Measurements from ENCODE around the gene NFKBIL1. TPM values are rescaled to one million over a fixed set of nuclear protein-coding genes. Genes with fewer than 3 reads are reported as not detected.

The NFKBIL1 gene
- total RNA-seq, 2 donors from 2014 or later: 14.1 to 29.8 TPM

DNA sequence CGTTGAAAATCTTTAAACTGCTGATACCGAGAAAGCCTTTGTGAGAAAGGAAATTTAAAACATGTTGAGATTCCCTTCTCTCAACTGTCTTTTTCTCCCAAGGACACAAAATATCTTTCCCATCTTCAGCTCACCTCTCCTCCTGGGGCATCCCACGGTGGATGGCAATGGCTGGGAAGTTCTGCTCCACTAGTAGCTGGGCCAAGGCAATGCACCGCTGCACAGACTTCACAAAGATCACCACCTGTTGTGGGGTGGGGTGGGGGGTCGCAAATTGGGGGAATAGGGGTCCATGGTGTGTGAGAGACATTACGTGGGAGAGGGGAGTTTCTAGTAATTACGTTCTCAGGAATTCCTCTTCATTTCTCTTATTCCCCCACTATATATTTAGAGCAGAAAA lies 16.2 kb upstream of the NFKBIL1 start:
- H3K27me3 Mint-ChIP-seq: no peaks in the 10 kb centered on the region
- peaks cover 72% of the 10 kb centered on the region for H3K36me3 Mint-ChIP-seq (ENCODE audit: low read depth)
- no peaks in the 10 kb centered on the region for H3K9me3 Mint-ChIP-seq
- H3K4me3 Mint-ChIP-seq: no peak overlapping the region
- H3K27ac Mint-ChIP-seq: no peak overlapping the region
- no peak for ATAC-seq (replicated peaks)
- peaks cover 30% of the 10 kb centered on the region for H3K4me1 Mint-ChIP-seq

DNA sequence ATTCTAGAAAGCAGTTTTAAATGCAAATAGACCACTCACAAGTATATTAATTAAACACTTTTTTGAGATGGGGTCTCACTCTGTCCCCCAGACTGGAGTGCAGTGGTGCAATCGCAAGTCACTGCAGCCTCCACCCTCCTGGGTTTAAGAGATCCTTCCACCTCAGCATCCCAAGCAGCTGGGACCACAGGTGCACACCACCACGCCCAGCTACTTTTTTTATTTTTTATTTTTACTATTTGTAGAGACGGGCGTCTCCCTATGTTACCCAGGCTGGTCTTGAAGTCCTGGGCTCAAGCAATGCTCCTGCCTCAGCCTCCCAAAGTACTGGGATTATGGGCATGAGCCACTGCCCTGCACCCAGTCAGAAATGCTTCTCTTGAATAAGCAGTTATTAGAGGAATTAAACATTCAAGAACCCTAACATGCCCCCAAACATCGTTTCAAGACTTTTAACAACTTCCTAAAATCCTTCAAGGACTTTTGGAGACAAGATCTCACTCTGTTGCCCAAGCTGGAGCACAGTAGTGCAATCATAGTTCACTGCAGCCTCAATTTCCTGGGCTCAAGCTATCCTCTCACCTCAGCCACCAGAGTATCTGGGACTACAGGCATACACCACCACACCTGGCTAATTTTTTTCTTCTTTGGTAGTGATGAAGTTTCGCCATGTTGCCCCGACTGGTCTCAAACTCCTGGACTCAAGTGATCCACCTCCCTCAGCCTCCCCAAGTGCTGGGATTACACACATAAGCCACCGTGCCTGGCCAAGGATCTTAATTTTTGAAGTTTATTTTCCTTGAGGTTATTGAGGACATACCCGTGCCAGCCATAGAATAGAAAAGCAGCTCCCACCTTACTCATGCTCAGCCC lies 15.4 kb upstream of the NFKBIL1 start:
- peaks cover 32% of the 10 kb centered on the region for H3K4me1 Mint-ChIP-seq
- no peaks in the 10 kb centered on the region for H3K9me3 Mint-ChIP-seq
- H3K27me3 Mint-ChIP-seq: no peaks in the 10 kb centered on the region
- ATAC-seq (replicated peaks): no peak
- no peak overlapping the region for H3K27ac Mint-ChIP-seq
- H3K4me3 Mint-ChIP-seq: no peak overlapping the region
- peaks cover 80% of the 10 kb centered on the region for H3K36me3 Mint-ChIP-seq (ENCODE audit: low read depth)

DNA sequence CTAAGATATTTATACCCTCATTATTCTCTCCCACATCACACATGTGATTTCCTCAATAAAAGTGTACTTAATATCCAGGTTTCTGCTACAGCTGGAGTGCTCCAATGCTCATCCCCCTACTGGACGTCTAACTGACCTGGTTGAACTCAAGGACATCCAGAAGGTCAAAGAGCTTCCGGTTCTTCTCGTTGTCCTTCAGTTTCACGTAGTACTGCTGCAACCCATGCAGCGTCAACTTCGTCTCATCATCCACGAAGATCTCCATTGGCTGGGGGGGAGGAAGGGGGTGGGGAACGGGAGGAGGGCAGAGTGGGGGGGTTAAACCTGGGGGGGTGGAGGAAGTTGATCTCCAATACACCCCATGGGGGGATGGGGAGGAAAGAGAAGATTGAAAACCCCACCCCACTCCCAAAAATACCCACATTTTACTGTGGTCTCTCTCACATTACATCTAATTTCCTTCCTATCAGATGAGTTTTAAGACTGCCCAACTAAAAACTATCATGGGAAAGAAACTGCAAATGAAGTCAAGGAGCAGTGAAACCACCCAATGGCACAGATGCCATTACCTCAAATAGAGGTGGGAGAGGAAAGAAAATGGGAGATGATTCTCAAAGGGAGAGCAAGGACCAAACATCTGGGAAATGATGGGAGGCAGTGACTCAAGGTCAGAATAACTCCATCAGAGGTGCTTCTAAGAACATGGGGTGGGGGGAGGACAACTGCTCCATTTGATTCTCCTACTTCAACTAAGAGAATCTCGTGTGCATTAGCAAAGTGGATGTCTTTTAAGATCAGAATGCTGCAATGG lies 14.6 kb upstream of the NFKBIL1 start:
- H3K4me3 Mint-ChIP-seq: no peak overlapping the region
- peaks cover 32% of the 10 kb centered on the region for H3K4me1 Mint-ChIP-seq
- peaks cover 89% of the 10 kb centered on the region for H3K36me3 Mint-ChIP-seq (ENCODE audit: low read depth)
- peak overlapping the region; percentile 33 for H3K27ac Mint-ChIP-seq
- H3K27me3 Mint-ChIP-seq: no peaks in the 10 kb centered on the region
- H3K9me3 Mint-ChIP-seq: no peaks in the 10 kb centered on the region
- peak; percentile 7 for ATAC-seq (replicated peaks)

DNA sequence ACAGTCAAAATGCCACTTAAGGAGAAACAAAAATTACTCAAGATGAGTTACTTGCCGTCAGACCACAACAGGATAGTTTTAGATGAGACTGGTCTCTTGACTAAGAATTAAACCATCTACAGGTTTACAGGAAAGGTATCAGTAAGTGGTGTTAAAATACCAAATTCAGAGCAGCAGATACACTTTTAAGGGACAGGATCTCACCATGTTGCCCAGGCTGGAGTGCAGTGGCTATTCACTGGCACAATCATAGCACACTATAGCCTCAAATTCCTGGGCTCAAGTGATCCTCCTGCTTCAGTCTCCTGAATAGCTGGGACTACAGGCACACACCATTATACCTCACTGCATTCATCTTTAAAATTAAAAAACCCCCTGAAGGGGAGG lies 14.0 kb upstream of the NFKBIL1 start:
- Mint-ChIP-seq H3K4me1 (peaks cover 35% of the 10 kb centered on the region), H3K27me3 (no peaks in the 10 kb centered on the region), H3K4me3 (no peak overlapping the region), H3K27ac (peak overlapping the region; percentile 33), H3K36me3 (ENCODE audit: low read depth) (peaks cover 95% of the 10 kb centered on the region), H3K9me3 (no peaks in the 10 kb centered on the region)
- ATAC-seq (replicated peaks): peak; percentile 13

DNA sequence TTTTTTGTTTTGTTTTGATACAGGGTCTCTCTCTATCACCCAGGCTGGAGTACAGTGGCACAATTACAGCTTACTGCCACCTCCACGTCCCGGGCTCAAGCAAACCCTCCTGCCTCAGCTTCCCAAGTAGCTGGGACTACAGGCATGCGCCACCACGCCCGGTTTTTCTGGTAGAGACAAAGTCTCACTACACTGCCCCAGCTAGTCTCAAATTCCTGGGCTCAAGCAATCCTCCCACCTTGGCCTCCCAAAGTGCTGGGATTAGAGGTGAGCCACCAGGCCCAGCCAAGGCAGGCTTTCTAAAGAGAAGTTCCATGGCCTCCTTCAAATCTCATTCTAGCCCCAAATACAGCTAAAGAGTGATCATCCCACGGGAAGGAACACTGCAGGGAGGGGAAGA lies 13.4 kb upstream of the NFKBIL1 start:
- no peaks in the 10 kb centered on the region for H3K9me3 Mint-ChIP-seq
- ATAC-seq (replicated peaks): no peak
- H3K27me3 Mint-ChIP-seq: no peaks in the 10 kb centered on the region
- H3K27ac Mint-ChIP-seq: no peak overlapping the region
- no peak overlapping the region for H3K4me3 Mint-ChIP-seq
- peaks cover 100% of the 10 kb centered on the region for H3K36me3 Mint-ChIP-seq (ENCODE audit: low read depth)
- peaks cover 40% of the 10 kb centered on the region for H3K4me1 Mint-ChIP-seq

DNA sequence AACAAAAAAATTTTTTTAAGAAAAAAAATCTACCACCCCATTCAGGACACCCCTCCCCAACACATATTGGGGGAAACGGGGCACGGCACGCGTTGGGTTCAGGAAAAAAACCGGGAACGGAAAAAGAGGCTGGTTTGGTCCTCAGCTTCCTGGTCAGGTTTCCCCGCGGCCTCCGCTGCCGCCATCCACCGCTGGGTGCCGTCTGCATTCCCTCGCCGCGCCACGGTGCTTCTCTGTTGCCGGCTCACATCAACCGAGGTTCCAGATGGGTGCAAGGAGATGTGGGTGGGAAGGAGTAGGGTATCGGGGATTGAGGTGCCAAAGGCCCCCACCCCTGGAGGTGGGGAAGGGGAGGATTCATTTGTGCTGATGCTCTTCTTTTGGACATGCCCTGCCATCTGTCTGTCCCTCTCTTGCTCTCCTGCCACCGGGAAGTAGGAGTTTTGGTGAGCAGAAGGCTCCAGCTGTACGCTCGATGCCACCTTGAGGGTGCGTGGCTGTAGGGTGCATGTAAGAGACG lies 12.8 kb upstream of the NFKBIL1 start:
- peaks cover 46% of the 10 kb centered on the region for H3K4me1 Mint-ChIP-seq
- no peak overlapping the region for H3K4me3 Mint-ChIP-seq
- H3K27me3 Mint-ChIP-seq: no peaks in the 10 kb centered on the region
- H3K9me3 Mint-ChIP-seq: no peaks in the 10 kb centered on the region
- no peak overlapping the region for H3K27ac Mint-ChIP-seq
- ATAC-seq (replicated peaks): no peak
- H3K36me3 Mint-ChIP-seq (ENCODE audit: low read depth): peaks cover 100% of the 10 kb centered on the region

DNA sequence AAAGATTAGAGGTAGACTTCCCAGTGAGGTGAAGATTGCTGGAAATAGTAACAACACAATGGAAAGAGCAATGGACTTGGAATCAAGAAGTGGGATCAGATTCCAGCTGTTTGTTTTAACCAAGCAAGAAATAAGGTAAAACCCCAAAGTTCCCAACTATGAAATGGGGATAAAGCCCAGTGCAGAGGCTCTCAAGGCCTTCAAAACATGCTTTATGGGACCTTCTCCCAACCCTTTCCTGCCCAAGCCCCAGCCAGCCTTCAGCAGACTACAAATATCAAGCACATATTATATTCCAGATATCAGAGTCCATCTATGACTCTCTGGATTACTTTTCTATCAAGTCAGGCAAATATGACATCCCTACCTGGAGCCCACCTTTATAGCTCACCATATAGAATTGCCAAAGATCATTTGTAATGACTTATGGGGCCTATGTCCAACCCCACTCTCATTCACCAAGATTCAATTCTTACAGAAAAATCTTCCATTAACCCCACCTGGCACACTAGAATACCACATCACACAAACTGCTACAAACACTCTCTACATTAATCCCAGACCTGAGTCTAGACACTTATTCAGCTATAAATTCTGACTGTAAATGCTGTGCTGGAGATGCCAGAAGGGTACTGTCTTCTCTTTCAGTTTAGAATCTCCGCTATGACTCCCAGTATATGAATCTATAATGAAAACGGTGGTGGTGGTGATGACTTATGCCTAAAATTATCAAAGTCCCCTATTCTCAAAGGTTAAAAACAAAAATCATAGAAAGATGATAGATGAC lies 11.7 kb upstream of the NFKBIL1 start:
- peak overlapping the region; percentile 33 for H3K4me3 Mint-ChIP-seq
- H3K9me3 Mint-ChIP-seq: no peaks in the 10 kb centered on the region
- H3K4me1 Mint-ChIP-seq: peaks cover 46% of the 10 kb centered on the region
- ATAC-seq (replicated peaks): no peak
- no peak overlapping the region for H3K27ac Mint-ChIP-seq
- H3K27me3 Mint-ChIP-seq: no peaks in the 10 kb centered on the region
- peaks cover 100% of the 10 kb centered on the region for H3K36me3 Mint-ChIP-seq (ENCODE audit: low read depth)

DNA sequence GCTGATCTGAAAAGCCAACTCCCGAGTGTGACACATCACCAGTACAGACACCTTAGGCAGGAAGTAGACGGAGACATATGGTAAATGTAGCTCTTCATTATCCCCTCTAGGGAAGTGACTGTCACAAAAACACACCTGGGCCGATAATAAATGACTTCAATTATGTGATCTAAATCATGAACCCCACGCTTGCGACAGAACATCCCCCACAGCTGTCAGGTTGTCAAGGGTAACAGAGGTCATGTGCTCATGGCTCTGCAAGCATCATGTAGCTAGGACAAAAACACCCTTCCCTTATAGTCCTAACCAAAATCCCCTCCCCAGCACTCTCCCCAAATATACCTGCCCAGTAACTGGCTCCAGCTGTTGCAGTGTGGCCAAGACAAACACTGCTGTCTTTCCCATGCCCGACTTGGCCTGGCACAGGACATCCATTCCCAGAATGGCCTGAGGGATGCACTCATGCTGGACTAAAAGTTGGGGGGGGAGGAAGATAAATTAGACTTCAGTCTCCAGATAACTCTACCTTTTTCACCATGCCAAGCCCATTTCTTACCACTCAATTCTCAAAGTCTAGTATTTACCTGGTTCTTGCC lies 8.5 kb upstream of the NFKBIL1 start:
- peak overlapping the region; percentile 98 for H3K27ac Mint-ChIP-seq
- no peaks in the 10 kb centered on the region for H3K27me3 Mint-ChIP-seq
- H3K4me3 Mint-ChIP-seq: peak overlapping the region; percentile 99
- H3K36me3 Mint-ChIP-seq (ENCODE audit: low read depth): peaks cover 85% of the 10 kb centered on the region
- ATAC-seq (replicated peaks): no peak
- peaks cover 33% of the 10 kb centered on the region for H3K4me1 Mint-ChIP-seq
- no peaks in the 10 kb centered on the region for H3K9me3 Mint-ChIP-seq

DNA sequence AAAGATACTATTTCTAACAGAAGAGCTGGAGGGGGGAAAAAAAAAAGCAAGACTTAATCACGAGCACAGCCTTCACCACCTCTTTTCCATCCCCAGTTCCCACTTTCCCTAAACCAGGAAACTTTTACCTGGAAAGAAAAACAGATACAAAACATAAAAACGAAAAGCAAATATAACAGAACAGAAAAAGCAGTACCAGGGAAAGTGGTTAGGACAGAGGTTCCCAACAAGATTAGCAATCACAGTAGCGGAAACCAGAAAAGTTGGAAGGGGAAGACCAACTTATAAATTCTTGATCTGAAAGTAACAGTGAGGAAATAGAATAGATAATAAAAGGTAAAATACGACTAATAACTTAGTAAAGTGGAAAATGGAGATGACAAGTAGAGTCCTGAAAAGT lies 6.8 kb upstream of the NFKBIL1 start:
- Mint-ChIP-seq H3K4me1 (peaks cover 34% of the 10 kb centered on the region), H3K36me3 (ENCODE audit: low read depth) (peaks cover 68% of the 10 kb centered on the region), H3K4me3 (peak overlapping the region; percentile 99), H3K9me3 (no peaks in the 10 kb centered on the region), H3K27ac (peak overlapping the region; percentile 98), H3K27me3 (no peaks in the 10 kb centered on the region)
- ATAC-seq (replicated peaks): no peak

DNA sequence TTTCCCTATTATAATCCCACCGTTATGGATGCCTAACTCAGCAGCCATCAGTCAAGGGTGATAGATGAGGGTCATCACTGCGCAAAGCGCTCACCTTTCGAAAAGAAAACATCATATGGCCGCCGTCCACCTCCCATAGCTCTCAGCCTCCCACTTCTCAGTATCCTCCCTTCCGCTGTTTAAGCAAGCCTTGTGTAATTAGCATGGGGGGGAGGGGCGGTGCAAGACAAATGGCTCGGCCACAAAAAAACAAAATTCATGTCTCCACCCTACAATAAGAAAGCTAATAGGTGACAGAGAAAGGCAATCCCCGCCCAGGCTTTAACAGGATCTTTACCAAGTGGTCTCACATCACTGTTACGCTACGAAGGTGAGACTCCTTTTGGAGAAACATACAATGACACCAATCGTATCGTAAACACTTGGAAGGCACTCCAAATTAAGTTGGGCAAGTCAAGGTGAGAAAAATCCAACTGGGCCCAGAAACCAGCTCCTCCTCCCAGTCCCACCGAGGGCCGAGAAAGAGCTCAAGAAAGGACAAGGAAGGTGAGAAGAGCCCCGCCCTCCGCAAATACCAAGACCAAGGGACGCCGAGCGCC lies 6.2 kb upstream of the NFKBIL1 start:
- Mint-ChIP-seq H3K4me1 (peaks cover 33% of the 10 kb centered on the region), H3K27ac (peak overlapping the region; percentile 98), H3K9me3 (no peaks in the 10 kb centered on the region), H3K4me3 (peak overlapping the region; percentile 99), H3K27me3 (no peaks in the 10 kb centered on the region), H3K36me3 (ENCODE audit: low read depth) (peaks cover 63% of the 10 kb centered on the region)
- peak; percentile 31 for ATAC-seq (replicated peaks)

DNA sequence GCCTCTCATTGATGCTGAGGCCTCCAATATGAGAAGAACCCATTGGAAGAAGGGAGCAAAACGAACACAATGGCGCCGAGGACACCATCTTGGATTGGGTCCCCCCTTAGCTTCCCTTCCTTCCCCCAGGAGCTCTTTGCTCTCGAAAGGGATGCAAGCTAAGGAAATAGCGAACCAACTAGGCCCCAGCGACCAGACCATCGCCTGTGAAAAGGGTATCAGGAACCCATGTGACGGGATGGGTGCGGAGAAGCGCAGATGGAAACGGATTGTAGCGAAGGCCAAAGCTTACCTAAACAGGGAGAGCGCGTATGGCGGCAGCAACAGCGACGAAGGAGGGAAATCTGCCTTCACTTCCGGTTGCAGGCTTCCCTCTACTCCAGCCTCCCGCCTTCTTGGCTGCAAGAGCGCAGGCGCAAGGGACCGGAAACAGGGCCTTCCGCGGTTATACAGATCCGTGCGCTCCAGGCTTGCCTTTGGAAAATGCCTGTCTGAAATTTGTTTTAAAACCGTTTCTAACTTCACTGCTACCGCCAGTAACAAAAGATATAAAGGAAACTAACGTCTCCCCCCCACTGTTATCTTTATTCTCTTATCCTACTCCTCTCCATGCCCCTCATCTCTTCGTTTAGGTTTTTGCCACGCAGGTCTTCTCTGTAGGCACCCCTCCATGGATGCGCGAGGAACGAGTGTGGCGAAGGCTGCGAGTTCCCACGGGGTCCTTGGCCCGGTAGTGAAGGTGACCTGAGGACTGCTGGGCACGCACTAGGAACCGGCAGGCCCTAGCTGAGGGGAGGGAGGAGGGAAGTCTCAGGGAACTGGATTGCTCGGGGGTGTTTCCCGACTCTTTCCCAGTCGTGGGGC lies 5.5 kb upstream of the NFKBIL1 start, which contains the start of gene DDX39B:
Gene DDX39B, minus strand, starts transcription at position 346 of the 864 bp plus-strand sequence. CDS start 1,471 bp downstream, outside the sequence.
- Mint-ChIP-seq H3K9me3 (no peaks in the 10 kb centered on the region), H3K27me3 (no peaks in the 10 kb centered on the region), H3K4me3 (peak within 1 kb of the TSS; percentile 99), H3K4me1 (peaks cover 35% of the 10 kb centered on the region), H3K27ac (peak within 1 kb of the TSS; percentile 98), H3K36me3 (ENCODE audit: low read depth) (peaks cover 56% of the 10 kb centered on the region)
- peak; percentile 80 for ATAC-seq (replicated peaks)

DNA sequence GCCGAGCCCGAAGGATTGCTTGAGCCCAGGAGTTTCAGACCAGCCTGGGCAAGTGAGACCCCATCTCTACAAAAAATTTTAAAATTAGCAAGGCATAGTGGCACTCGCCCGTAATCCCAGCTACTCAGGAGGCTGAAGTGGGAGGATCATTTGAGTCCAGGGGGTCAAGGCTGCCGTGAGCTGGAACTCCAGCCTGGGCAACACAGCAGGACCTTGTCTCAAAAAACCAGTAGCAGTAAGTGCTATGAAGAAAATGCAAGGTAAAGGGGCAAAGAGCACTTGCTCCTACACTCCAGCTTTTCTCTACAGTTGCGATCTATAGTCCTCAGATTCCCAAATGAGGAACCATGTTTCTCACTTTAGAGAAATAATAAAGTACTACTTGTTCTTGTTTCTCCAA lies 3.8 kb upstream of the NFKBIL1 start:
- Mint-ChIP-seq H3K9me3 (no peaks in the 10 kb centered on the region), H3K36me3 (ENCODE audit: low read depth) (peaks cover 52% of the 10 kb centered on the region), H3K27ac (no peak overlapping the region), H3K27me3 (no peaks in the 10 kb centered on the region), H3K4me1 (peaks cover 31% of the 10 kb centered on the region), H3K4me3 (peak overlapping the region; percentile 99)
- no peak for ATAC-seq (replicated peaks)

DNA sequence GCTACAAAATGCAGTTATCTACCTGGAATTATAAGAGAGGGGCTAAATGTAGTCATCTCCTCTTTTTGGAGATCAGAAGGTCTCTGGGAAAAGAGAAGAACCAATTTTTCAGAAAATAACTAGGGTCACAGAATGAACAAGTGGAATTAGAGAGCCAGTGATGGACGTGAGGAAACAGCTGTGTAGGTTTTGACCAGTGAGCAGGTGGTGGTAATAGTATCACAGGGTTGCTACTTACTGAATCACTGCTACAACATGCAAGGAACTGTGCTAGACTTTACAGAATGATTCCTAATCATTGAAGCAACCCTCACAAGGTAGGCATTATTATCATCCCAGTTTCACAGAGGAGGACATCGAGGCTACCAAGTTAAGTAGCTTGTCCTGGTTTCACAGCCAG lies 2.7 kb upstream of the NFKBIL1 start:
- ATAC-seq (replicated peaks): no peak
- H3K27me3 Mint-ChIP-seq: no peaks in the 10 kb centered on the region
- no peak overlapping the region for H3K27ac Mint-ChIP-seq
- H3K36me3 Mint-ChIP-seq (ENCODE audit: low read depth): peaks cover 52% of the 10 kb centered on the region
- peaks cover 21% of the 10 kb centered on the region for H3K4me1 Mint-ChIP-seq
- no peaks in the 10 kb centered on the region for H3K9me3 Mint-ChIP-seq
- no peak overlapping the region for H3K4me3 Mint-ChIP-seq
